Left lung (tissue), 10 donors: ENCODE data around the gene MAN1C1. TPM values are rescaled to one million over a fixed set of nuclear protein-coding genes. Genes with fewer than 3 reads are reported as not detected.

Source experiments
- ATAC-seq: fragments of 200-7000 bp; cut with Tn5 transposase; one replicate; pipeline ENCODE4 v1.9.1; 2020; ENCODE audit warnings: moderate library complexity
- DNase-seq, 4 donors: peaks; one replicate each; pipeline ENCODE4 v3.0.0-alpha.2; 2013 to 2020
- H3K27ac ChIP-seq, 2 donors: fragments of 200-600 bp; sonication (generic) in 1 of 2; one replicate each; pipeline versions ENCODE4 v1.5.0 to v1.8.0; 2020 to 2021
- H3K27me3 ChIP-seq, 2 donors: fragments of 200-600 bp; sonication (generic) in 1 of 2; one replicate each; pipeline versions ENCODE4 v1.5.0 to v1.8.0; 2020 to 2021
- H3K36me3 ChIP-seq, 2 donors: fragments of 200-600 bp; sonication (generic) in 1 of 2; one replicate each; pipeline versions ENCODE4 v1.5.0 to v1.8.0; 2020 to 2021
- H3K4me1 ChIP-seq, 2 donors: fragments of 200-600 bp; one replicate each; pipeline ENCODE4 v1.8.0; 2021
- H3K4me3 ChIP-seq, 2 donors: fragments of 200-600 bp; sonication (generic) in 1 of 2; one replicate each; pipeline versions ENCODE4 v1.5.0 to v1.8.0; 2020 to 2021; ENCODE audit warnings: mild to moderate bottlenecking in 1 of 2
- H3K9me3 ChIP-seq, 2 donors: fragments of 200-600 bp; sonication (generic) in 1 of 2; one replicate each; pipeline versions ENCODE4 v1.5.0 to v1.8.0; 2020 to 2021
- CTCF ChIP-seq, 2 donors: fragments of 200-600 bp; sonication (generic) in 1 of 2; IDR thresholded peaks; one replicate each; pipeline versions ENCODE4 v1.5.0 to v1.8.0; 2021; ENCODE audit warnings: antibody characterized with exemption in 2 of 2
- intact Hi-C, 2 donors: fragments of 100-400 bp; cut with DNase I; formaldehyde crosslinking; loops; one replicate each; pipeline versions ENCODE4 v1.11.2 to v1.14.2; 2022
- polyA plus RNA-seq, 6 donors: library from polyadenylated mRNA; unstranded; fragments of 120-200 nt; gene quantifications; one replicate each; pipeline ENCODE4 v1.2.1, GENCODE V29; 2013; ENCODE audit not compliant: insufficient read length in 6 of 6
- total RNA-seq, 2 donors: library from RNA; stranded (reverse); fragmentation: NEBNext Ultra II Directional; extraction: Animal tissue kit (Norgen Biotek cat#: 25700); gene quantifications; one replicate each; pipeline ENCODE4 v1.2.1, GENCODE V29; 2021
- donor health status: DM: no; HTN: yes; CAD: no.
- donor health status: DM: no; HTN: no; CAD: no.

MAN1C1 gene
- total and polyA plus RNA-seq, 8 donors, result 14.9 to 20.3 (median 16.1) TPM

- peaks cover 0 to 39% of the 10 kb centered on the region in 2 donors for H3K4me1 ChIP-seq
- no peak overlapping the region for H3K27ac ChIP-seq
- H3K4me3 ChIP-seq, result no peak overlapping the region
- H3K36me3 ChIP-seq, result peaks cover 0 to 62% of the 10 kb centered on the region in 2 donors
- H3K9me3 ChIP-seq, result no peaks in the 10 kb centered on the region
- TF ChIP-seq CTCF (IDR thresholded peaks at IDR 0.05), result no peak
- H3K27me3 ChIP-seq, result no peaks in the 10 kb centered on the region
- intact Hi-C loops, result no loop called here
- ATAC-seq, result no peak
- no peak for DNase-seq
These were observed 197.3 kb downstream of the MAN1C1 start for GRCh38 chr1:25813734-25814471.

GRCh38 chr1:25814549-25815087 lies 198.0 kb downstream of the MAN1C1 start:
- intact Hi-C loops, result no loop called here
- no peak for TF ChIP-seq CTCF (IDR thresholded peaks at IDR 0.05)
- peaks cover 0 to 38% of the 10 kb centered on the region in 2 donors for H3K4me1 ChIP-seq
- ATAC-seq, result no peak
- no peak overlapping the region for H3K27ac ChIP-seq
- no peaks in the 10 kb centered on the region for H3K9me3 ChIP-seq
- no peak overlapping the region for H3K4me3 ChIP-seq
- no peak for DNase-seq
- no peaks in the 10 kb centered on the region for H3K27me3 ChIP-seq
- peaks cover 0 to 55% of the 10 kb centered on the region in 2 donors for H3K36me3 ChIP-seq

- no peak overlapping the region for H3K27ac ChIP-seq
- peak in 1 of 4 donors; percentile 39 for DNase-seq
- H3K4me3 ChIP-seq, result no peak overlapping the region
- no peak for TF ChIP-seq CTCF (IDR thresholded peaks at IDR 0.05)
- no peak for ATAC-seq
- peaks cover 0 to 46% of the 10 kb centered on the region in 2 donors for H3K36me3 ChIP-seq
- peaks cover 0 to 30% of the 10 kb centered on the region in 2 donors for H3K4me1 ChIP-seq
- intact Hi-C loops, result no loop called here
- no peaks in the 10 kb centered on the region for H3K27me3 ChIP-seq
- H3K9me3 ChIP-seq, result no peaks in the 10 kb centered on the region
These were observed 198.9 kb downstream of the MAN1C1 start for GRCh38 chr1:25815208-25816111.

GRCh38 chr1:25816112-25816718 lies 199.6 kb downstream of the MAN1C1 start:
- intact Hi-C loops, result no loop called here
- peaks cover 0 to 43% of the 10 kb centered on the region in 2 donors for H3K36me3 ChIP-seq
- peak in 1 of 4 donors; percentile 63 for DNase-seq
- no peak overlapping the region for H3K27ac ChIP-seq
- H3K4me1 ChIP-seq, result peaks cover 3 to 30% of the 10 kb centered on the region in 2 donors
- ATAC-seq, result no peak
- no peak for TF ChIP-seq CTCF (IDR thresholded peaks at IDR 0.05)
- H3K4me3 ChIP-seq, result no peak overlapping the region
- H3K9me3 ChIP-seq, result no peaks in the 10 kb centered on the region
- H3K27me3 ChIP-seq, result no peaks in the 10 kb centered on the region
